Prostate gland (tissue), 2 donors: ENCODE data around the gene TAF1C.

ENCODE experiments used
- POLR2A ChIP-seq: fragments of 450-650 bp; IDR thresholded peaks from one replicate; pipeline ENCODE4 v1.6.1; 2016; ENCODE audit warnings: antibody characterized with exemption, mild to moderate bottlenecking
- POLR2AphosphoS5 ChIP-seq: sonication (generic); formaldehyde crosslinking; IDR thresholded peaks from one replicate; pipeline ENCODE4 v1.6.1; 2017; ENCODE audit warnings: antibody characterized with exemption
- TF ChIP-seq, protein P1 (sequence below), 4 experiments: fragments of 200-600 bp in 2 of 4; fragments of 450-650 bp in 2 of 4; sonication (generic) in 2 of 4; IDR thresholded peaks; 1 replicate in 3 of 4; 2 replicates in 1 of 4; pipeline ENCODE4 v1.5.1; 2016 to 2019; ENCODE audit warnings: antibody characterized with exemption in 4 of 4, mild to moderate bottlenecking in 2 of 4, moderate library complexity in 2 of 4

DNA sequence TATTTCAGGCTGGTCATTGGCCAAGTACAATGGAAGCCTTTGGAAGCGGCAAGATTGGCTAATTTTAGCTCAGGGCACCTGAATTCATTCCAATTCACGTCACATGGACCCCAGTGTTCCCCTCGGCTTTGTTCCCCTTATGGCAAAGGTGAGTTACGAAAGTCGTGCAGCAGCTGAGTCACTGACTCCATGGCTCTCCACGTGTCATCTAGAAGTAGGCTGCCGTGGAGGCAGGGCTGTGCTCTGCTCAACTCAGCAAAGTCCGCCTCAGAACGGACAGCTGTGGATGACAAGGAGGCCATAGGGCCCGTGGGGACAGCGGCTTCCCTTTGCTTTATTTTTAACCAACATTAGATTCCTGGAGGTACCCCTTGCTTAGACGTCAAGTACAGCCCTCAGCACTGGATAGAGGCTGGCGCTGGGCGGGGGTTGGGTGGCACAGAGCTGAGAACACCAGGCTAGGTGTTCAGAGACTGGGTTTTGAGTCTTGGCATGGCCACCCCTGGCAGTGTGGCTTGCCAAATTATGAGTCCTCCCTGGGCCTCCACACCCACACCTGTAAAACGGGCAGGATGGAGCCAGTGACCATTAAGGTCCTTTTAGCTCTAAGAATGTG lies 27.7 kb upstream of the TAF1C start:
- TF ChIP-seq, protein P1, sequence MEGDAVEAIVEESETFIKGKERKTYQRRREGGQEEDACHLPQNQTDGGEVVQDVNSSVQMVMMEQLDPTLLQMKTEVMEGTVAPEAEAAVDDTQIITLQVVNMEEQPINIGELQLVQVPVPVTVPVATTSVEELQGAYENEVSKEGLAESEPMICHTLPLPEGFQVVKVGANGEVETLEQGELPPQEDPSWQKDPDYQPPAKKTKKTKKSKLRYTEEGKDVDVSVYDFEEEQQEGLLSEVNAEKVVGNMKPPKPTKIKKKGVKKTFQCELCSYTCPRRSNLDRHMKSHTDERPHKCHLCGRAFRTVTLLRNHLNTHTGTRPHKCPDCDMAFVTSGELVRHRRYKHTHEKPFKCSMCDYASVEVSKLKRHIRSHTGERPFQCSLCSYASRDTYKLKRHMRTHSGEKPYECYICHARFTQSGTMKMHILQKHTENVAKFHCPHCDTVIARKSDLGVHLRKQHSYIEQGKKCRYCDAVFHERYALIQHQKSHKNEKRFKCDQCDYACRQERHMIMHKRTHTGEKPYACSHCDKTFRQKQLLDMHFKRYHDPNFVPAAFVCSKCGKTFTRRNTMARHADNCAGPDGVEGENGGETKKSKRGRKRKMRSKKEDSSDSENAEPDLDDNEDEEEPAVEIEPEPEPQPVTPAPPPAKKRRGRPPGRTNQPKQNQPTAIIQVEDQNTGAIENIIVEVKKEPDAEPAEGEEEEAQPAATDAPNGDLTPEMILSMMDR (IDR thresholded peaks at IDR 0.05) = no peak
- TF ChIP-seq POLR2A (no peak), POLR2AphosphoS5 (no peak)
